Endothelial cell (in vitro differentiated cells): ENCODE data around the gene DNAL4. TPM values are rescaled to one million over a fixed set of nuclear protein-coding genes. Genes with fewer than 3 reads are reported as not detected.

ENCODE experiments used
- DNase-seq: peaks from one replicate; pipeline ENCODE4 v3.0.0; 2021; ENCODE audit warnings: low spot score
- H3K27ac Mint-ChIP-seq: one replicate; pipeline ENCODE4 v1.8.0; 2021; ENCODE audit warnings: mixed read lengths, inconsistent platforms; ENCODE audit not compliant: unreplicated experiment
- H3K27me3 Mint-ChIP-seq: one replicate; pipeline ENCODE4 v1.8.0; 2021; ENCODE audit warnings: mild to moderate bottlenecking, moderate library complexity, mixed read lengths, inconsistent platforms; ENCODE audit not compliant: unreplicated experiment
- H3K36me3 Mint-ChIP-seq: one replicate; pipeline ENCODE4 v1.8.0; 2021; ENCODE audit warnings: mild to moderate bottlenecking, low read depth, mixed read lengths, inconsistent platforms; ENCODE audit not compliant: unreplicated experiment
- H3K4me1 Mint-ChIP-seq: one replicate; pipeline ENCODE4 v1.8.0; 2021; ENCODE audit warnings: mild to moderate bottlenecking, mixed read lengths, inconsistent platforms; ENCODE audit not compliant: unreplicated experiment
- H3K4me3 Mint-ChIP-seq: one replicate; pipeline ENCODE4 v1.8.0; 2021; ENCODE audit warnings: mild to moderate bottlenecking, mixed read lengths, inconsistent platforms; ENCODE audit not compliant: unreplicated experiment
- H3K9me3 Mint-ChIP-seq: one replicate; pipeline ENCODE4 v1.8.0; 2021; ENCODE audit warnings: mixed read lengths, inconsistent platforms; ENCODE audit not compliant: unreplicated experiment
- CTCF ChIP-seq: fragments of 200-600 bp; sonication (generic); IDR thresholded peaks from one replicate; pipeline ENCODE4 v1.5.0; 2021; ENCODE audit warnings: antibody characterized with exemption; ENCODE audit not compliant: unreplicated experiment
- total RNA-seq: library from RNA; stranded (reverse); fragmentation: NEBNext Ultra II Directional; extraction: Animal tissue kit (Norgen Biotek cat#: 25700); gene quantifications from one replicate; pipeline ENCODE4 v1.2.1, GENCODE V29; 2021; ENCODE audit not compliant: unreplicated experiment

The DNAL4 gene
- total RNA-seq, 1 donor from 2014 or later: 20.2 TPM

DNA sequence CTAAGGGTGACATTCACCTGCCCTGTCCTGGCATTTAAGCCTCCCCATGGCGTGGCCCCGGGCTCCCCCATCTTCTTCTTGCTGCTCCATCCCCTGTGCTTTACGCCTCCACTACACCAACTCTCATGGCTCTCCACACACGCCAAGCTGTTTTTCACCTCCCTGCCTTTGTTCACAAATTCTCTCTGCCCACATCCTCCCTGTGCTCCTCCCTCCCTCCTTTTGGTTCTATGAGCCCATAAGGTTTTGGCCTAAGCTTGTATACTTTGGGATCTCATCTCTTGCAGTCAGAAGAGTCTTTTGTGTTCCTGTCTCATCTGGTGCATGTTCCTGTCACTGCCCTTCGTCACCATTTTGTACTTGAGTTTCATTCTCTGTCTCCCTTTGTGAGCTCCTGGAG is 4.6 kb upstream of the DNAL4 start:
- peaks cover under 1% of the 10 kb centered on the region for H3K4me1 Mint-ChIP-seq
- H3K36me3 Mint-ChIP-seq: no peaks in the 10 kb centered on the region
- H3K27me3 Mint-ChIP-seq: peaks cover 3% of the 10 kb centered on the region

GRCh38 chr22:38796262-38796957 is 2.5 kb upstream of the DNAL4 start:
- Mint-ChIP-seq H3K36me3 (no peaks in the 10 kb centered on the region), H3K9me3 (no peaks in the 10 kb centered on the region), H3K27me3 (peaks cover 3% of the 10 kb centered on the region), H3K27ac (no peak overlapping the region), H3K4me3 (no peak overlapping the region), H3K4me1 (peaks cover 7% of the 10 kb centered on the region)
- TF ChIP-seq CTCF: no peak
- DNase-seq: no peak

More for the DNA sequence above, 4.6 kb upstream of the DNAL4 start:
- H3K9me3 Mint-ChIP-seq: no peaks in the 10 kb centered on the region
- no peak for TF ChIP-seq CTCF
- DNase-seq: no peak
- H3K4me3 Mint-ChIP-seq: no peak overlapping the region
- H3K27ac Mint-ChIP-seq: no peak overlapping the region

DNA sequence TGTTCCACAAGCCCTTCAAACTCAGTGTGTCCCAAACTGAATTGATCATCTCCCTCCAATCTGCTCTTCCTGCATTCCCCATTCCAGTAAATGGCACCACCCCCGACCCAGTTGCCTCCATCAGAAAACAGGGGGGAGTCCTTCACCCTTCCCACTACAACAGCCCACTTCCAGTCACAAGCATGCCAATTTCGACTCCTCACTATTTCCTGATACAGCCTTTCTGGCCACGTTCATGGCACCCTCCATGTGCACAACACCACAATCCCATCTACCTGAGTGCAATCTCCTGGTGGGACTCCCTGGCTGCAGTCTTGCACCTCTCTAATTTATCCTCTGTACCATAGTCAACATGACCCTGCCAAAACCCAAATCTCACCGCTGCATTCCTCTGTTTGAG is 1.6 kb upstream of the DNAL4 start:
- H3K27me3 Mint-ChIP-seq: peaks cover 3% of the 10 kb centered on the region
- H3K27ac Mint-ChIP-seq: no peak overlapping the region
- H3K4me3 Mint-ChIP-seq: no peak overlapping the region

DNA sequence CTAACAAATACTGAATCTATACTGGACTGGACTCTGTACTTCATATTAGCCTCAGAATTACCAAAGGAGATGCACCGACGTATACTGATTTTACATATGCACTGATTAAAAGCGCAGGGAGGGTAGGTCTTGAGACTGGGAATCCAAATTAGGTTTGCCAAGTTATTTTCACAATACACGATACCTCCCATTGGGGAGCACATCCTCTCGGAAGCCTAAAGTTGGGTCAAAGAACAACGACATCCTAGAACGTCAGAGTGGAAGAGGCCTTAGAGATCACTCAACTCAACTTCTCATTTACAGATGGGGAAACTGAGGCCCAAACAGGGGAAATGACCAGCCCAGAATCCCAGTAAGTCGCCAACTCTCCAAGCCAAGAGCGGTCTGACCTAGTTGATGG is 626 bp downstream of the DNAL4 start:
- H3K4me1 Mint-ChIP-seq: peaks cover 7% of the 10 kb centered on the region
- H3K27ac Mint-ChIP-seq: peak overlapping the region; percentile 95
- peak overlapping the region; percentile 98 for H3K4me3 Mint-ChIP-seq
- peaks cover 1% of the 10 kb centered on the region for H3K27me3 Mint-ChIP-seq
- no peaks in the 10 kb centered on the region for H3K36me3 Mint-ChIP-seq
- no peaks in the 10 kb centered on the region for H3K9me3 Mint-ChIP-seq
- no peak for DNase-seq
- no peak for TF ChIP-seq CTCF

More for the DNA sequence above, 1.6 kb upstream of the DNAL4 start:
- Mint-ChIP-seq H3K9me3 (no peaks in the 10 kb centered on the region), H3K4me1 (peaks cover 7% of the 10 kb centered on the region), H3K36me3 (no peaks in the 10 kb centered on the region)
- DNase-seq: no peak
- TF ChIP-seq CTCF: no peak

- no peak for DNase-seq
- Mint-ChIP-seq H3K9me3 (no peaks in the 10 kb centered on the region), H3K36me3 (no peaks in the 10 kb centered on the region), H3K27ac (peak overlapping the region; percentile 95), H3K4me1 (peaks cover 7% of the 10 kb centered on the region), H3K27me3 (no peaks in the 10 kb centered on the region), H3K4me3 (peak overlapping the region; percentile 98)
- TF ChIP-seq CTCF: no peak
These were observed 1.1 kb downstream of the DNAL4 start for GRCh38 chr22:38792833-38793232.
